A673 (cell line): ENCODE measurements around the gene FHDC1. TPM values are rescaled to one million over a fixed set of nuclear protein-coding genes. Genes with fewer than 3 reads are reported as not detected.
A peak's percentile ranks its signal among the peaks of the same experiment; 100 is the strongest.

Experiments
- BruUV-seq: library from RNA; stranded (reverse); fragments of 400-500 nt; replicated peaks from 2 replicates; lab custom pipeline; 2021; lab: Mats Ljungman, UMichigan
- CTCF ChIA-PET: fragments of 300-600 bp; sonication (Branson Sonifier 250); formaldehyde crosslinking; loops from one replicate; lab custom pipeline; 2022; ENCODE audit warnings: antibody characterized with exemption; lab: Charles Lee
- POLR2A ChIA-PET: fragments of 300-600 bp; sonication (Branson Sonifier 250); formaldehyde crosslinking; loops from one replicate; lab custom pipeline; 2022; ENCODE audit warnings: antibody characterized with exemption; ENCODE audit not compliant: low non-redundant PET; lab: Charles Lee
- DNase-seq: peaks from one replicate; pipeline ENCODE4 v3.0.0-alpha.2; 2015; ENCODE audit warnings: low spot score
- H3K27ac ChIP-seq: fragments of 200-600 bp; sonication (generic); 2 replicates; pipeline ENCODE4 v1.5.1; 2016; ENCODE audit warnings: mixed run types, low read depth, mild to moderate bottlenecking, mixed read lengths, antibody characterized with exemption, low read length; ENCODE audit not compliant: poor library complexity, severe bottlenecking
- H3K27me3 ChIP-seq: fragments of 200-600 bp; sonication (generic); replicated peaks from 2 replicates; pipeline ENCODE4 v1.6.1; 2017; ENCODE audit warnings: mixed run types, low read depth, mild to moderate bottlenecking, mixed read lengths, antibody characterized with exemption, low read length; ENCODE audit not compliant: insufficient read depth, poor library complexity
- H3K36me3 ChIP-seq: fragments of 200-600 bp; sonication (generic); 2 replicates; pipeline ENCODE4 v1.6.1; 2016; ENCODE audit warnings: mixed run types, mild to moderate bottlenecking, mixed read lengths, antibody characterized with exemption, low read length; ENCODE audit not compliant: insufficient read depth, poor library complexity, severe bottlenecking
- H3K4me1 ChIP-seq: fragments of 200-600 bp; sonication (generic); 2 replicates; pipeline ENCODE4 v1.6.1; 2017; ENCODE audit warnings: mixed run types, mild to moderate bottlenecking, mixed read lengths, antibody characterized with exemption, low read length; ENCODE audit not compliant: insufficient read depth, poor library complexity, severe bottlenecking
- H3K4me3 ChIP-seq: fragments of 200-600 bp; sonication (generic); 2 replicates; pipeline ENCODE4 v1.5.1; 2016; ENCODE audit warnings: low read depth, mixed run types, mild to moderate bottlenecking, mixed read lengths, low read length; ENCODE audit not compliant: poor library complexity, severe bottlenecking
- H3K9me3 ChIP-seq: fragments of 200-600 bp; sonication (generic); 2 replicates; pipeline ENCODE4 v1.6.1; 2016; ENCODE audit warnings: mixed run types, low read depth, mild to moderate bottlenecking, mixed read lengths, antibody characterized with exemption, low read length; ENCODE audit not compliant: poor library complexity, severe bottlenecking
- EZH2 ChIP-seq: fragments of 200-600 bp; sonication (generic); IDR thresholded peaks from 2 replicates; pipeline ENCODE4 v1.6.1; 2017; ENCODE audit warnings: borderline replicate concordance, low read depth, mild to moderate bottlenecking, mixed read lengths, antibody characterized with exemption, low read length; ENCODE audit not compliant: poor library complexity, severe bottlenecking
- intact Hi-C: fragments of 100-400 bp; cut with micrococcal nuclease; formaldehyde crosslinking; loops from one replicate; pipeline ENCODE4 v1.10.0; 2022; ENCODE audit not compliant: unreplicated experiment
- total RNA-seq: library from RNA; stranded (reverse); gene quantifications from 2 replicates; pipeline ENCODE4 v1.2.3, GENCODE V29; 2021
- TF ChIP-seq, protein P1 (sequence below): fragments of 300-800, 200-600 bp; sonication (generic); conservative IDR thresholded peaks from 2 replicates; pipeline ENCODE4 v1.5.1; 2017; ENCODE audit warnings: low read depth, mild to moderate bottlenecking, antibody characterized with exemption, low read length, moderate library complexity, mixed read lengths

FHDC1 gene
- total RNA-seq, 1 experiment from 2014 or later: 0.26 TPM

DNA sequence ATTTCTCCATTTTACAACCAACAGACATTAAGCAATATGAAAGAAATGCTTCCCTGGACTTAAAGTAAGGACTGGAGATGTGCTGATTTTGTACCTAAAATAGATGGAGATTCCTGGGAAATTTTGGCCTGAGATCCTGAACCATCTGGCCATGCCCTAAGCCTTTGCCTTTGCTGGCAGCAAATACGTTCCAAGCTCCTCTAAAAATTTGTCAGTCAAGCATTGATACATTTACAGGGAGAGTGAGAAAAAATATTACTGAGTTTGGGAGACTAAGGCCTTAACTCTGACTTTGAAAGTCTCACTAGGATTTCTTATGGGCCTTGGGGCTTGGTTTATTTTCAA is 63.9 kb downstream of the FHDC1 start:
- TF ChIP-seq, protein P1, sequence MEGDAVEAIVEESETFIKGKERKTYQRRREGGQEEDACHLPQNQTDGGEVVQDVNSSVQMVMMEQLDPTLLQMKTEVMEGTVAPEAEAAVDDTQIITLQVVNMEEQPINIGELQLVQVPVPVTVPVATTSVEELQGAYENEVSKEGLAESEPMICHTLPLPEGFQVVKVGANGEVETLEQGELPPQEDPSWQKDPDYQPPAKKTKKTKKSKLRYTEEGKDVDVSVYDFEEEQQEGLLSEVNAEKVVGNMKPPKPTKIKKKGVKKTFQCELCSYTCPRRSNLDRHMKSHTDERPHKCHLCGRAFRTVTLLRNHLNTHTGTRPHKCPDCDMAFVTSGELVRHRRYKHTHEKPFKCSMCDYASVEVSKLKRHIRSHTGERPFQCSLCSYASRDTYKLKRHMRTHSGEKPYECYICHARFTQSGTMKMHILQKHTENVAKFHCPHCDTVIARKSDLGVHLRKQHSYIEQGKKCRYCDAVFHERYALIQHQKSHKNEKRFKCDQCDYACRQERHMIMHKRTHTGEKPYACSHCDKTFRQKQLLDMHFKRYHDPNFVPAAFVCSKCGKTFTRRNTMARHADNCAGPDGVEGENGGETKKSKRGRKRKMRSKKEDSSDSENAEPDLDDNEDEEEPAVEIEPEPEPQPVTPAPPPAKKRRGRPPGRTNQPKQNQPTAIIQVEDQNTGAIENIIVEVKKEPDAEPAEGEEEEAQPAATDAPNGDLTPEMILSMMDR: no peak
- TF ChIP-seq EZH2: no peak

DNA sequence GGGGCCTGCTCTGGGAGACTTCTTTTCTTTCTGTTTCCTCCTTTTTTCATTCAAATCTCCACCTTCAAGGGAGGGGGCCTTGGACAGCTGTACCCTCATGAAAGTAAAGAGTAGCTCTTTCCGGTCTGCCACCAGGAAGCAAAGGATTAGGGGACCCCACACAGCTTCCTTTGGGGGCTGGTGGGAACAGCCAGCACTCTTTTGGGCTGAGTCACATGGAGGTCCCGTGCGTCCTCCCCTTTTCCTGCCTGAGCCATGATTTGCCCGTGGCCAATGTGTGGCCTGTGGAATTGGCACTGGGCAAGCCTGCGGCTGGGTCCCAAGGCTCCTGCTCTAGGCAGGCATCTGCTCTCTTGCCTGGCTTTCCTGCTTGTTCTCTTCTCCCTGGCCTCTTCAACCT is 65.5 kb downstream of the FHDC1 start:
- Histone ChIP-seq H3K4me1 (peaks cover 54% of the 10 kb centered on the region), H3K27ac (peak overlapping the region; percentile 59), H3K4me3 (no peak overlapping the region), H3K36me3 (no peaks in the 10 kb centered on the region), H3K9me3 (no peaks in the 10 kb centered on the region), H3K27me3 (no peaks in the 10 kb centered on the region)
- CTCF ChIA-PET: no interaction called here
- no TSS peak for BruUV-seq
- POLR2A ChIA-PET: no interaction called here
- DNase-seq: peak; percentile 65
- intact Hi-C loops: no loop called here
- TF ChIP-seq, protein P1: no peak
- TF ChIP-seq EZH2: no peak

More for the DNA sequence above, 63.9 kb downstream of the FHDC1 start:
- DNase-seq: no peak
- intact Hi-C loops: no loop called here
- Histone ChIP-seq H3K4me3 (no peak overlapping the region), H3K27ac (peak overlapping the region; percentile 59), H3K4me1 (peaks cover 59% of the 10 kb centered on the region), H3K9me3 (no peaks in the 10 kb centered on the region), H3K36me3 (no peaks in the 10 kb centered on the region), H3K27me3 (no peaks in the 10 kb centered on the region)
- no TSS peak for BruUV-seq
- ChIA-PET CTCF (no interaction called here), POLR2A (no interaction called here)

DNA sequence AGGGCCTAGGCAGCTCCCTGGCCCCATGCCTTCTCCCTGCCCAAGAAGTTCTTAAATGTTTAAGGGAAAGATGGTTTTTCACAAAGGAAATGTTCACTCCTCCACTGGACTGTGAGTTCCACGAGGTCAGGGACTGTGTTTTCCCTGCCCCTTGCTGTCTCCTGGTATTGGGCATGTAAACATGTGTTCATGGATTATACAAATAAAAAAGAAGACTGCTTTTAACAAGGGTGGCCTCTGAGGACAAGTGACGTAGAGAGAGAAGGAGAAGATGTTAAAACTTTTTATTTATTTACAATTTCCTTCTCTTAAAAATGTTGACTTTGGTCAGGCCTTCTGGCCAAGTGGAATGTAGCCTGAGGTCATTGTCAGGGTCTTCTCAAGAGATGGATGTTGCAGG is 66.0 kb downstream of the FHDC1 start:
- intact Hi-C loops: no loop called here
- peak overlapping the region; percentile 59 for H3K27ac ChIP-seq
- no peak for TF ChIP-seq EZH2
- TF ChIP-seq, protein P1: no peak
- H3K9me3 ChIP-seq: no peaks in the 10 kb centered on the region
- peaks cover 49% of the 10 kb centered on the region for H3K4me1 ChIP-seq
- no peak for DNase-seq
- no TSS peak for BruUV-seq
- H3K4me3 ChIP-seq: no peak overlapping the region
- ChIA-PET POLR2A (no interaction called here), CTCF (no interaction called here)
- H3K36me3 ChIP-seq: no peaks in the 10 kb centered on the region
- H3K27me3 ChIP-seq: no peaks in the 10 kb centered on the region
